HG02943 (cell line): ENCODE results near the gene DRGX.

ENCODE experiments used
- ATAC-seq: cut with Tn5 transposase; IDR thresholded peaks from one replicate; pipeline ENCODE4 v1.9.1; 2021; ENCODE audit warnings: mild to moderate bottlenecking, low read depth, moderate library complexity; ENCODE audit not compliant: unreplicated experiment

Gene DRGX

DNA sequence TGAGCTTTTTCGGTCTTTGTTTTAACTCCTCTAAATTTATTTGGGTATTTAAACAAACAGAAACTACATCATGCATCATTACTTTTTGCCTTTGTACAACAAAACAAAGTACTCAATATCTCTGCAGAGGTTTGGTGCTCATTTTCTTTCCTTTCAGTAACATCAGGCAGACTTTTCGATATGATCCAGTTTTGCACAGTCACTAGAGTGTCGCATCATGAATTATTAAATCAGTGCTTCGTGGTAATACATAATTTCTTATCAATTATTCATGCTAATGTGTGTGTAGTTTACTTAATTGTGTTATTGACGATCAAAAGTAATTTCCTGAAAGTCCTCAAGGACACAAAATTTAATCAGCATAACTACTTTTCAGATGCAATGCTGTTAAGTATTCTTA is 31.8 kb downstream of the DRGX start:
- ATAC-seq = no peak

DNA sequence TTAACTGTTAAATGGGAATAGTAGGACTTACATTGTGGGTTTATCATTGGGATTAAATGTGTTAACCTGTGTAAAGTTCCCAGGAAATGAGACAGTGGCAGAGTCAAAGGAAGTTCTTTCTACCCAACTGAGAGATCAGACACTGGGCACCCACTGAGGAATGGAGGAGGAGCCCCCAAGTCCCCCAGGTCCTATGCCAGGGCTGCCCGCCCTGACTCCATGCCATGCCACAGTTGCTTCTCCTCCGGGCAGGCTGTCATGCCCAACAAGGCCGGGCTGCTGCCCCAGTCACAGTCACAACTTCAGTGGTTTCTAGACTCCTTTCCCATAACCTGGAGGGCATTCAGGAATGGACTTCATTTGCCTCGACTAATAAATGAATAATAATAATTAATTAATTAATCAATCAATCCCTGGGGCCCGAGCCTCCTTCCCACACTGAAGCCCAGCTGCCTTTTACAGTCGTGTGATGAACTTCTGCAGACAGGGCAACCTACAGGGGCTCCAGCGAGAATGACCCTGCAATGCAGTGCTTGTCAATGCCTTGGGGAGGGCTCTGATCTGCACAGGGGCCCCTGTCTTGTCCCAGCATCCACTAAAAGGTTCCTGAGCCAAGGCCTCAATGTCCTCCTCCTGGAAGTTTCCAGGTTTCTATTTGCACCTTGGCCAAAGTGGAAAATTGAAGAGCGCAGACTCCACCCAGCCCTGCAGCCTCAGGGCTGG is 32.4 kb downstream of the DRGX start:
- no peak for ATAC-seq

DNA sequence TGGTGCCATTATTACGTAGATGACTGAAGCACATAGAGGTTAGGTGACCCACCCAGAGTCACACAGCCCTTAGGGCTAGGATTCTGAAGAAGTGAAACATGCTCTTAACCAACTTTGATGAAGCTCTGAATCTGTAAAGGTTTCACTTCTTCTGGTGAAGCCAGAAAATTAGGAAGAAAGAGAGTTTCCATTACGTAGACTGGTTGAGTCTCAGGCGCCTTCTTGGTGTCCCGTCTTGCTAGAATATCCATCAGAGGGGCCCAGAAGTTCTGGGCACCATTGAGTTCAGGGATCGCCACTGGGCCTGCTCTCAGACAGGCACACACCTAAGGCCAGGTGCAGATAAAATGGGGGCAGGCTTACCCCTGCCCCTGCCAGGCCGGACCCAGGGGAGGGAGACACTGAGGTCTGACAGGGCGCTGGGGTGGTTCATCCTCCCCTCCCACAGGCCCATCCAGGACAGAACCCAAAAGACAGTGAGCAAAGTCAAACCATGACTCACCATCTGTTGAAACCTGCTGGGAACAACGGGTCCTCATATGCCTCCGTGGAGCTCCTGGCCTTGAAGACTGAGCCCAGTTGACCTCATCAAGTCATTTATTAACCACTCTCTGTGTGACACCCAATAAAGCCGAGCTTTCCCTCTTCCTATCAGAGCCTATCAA is 33.2 kb downstream of the DRGX start:
- peak; percentile 82 for ATAC-seq

DNA sequence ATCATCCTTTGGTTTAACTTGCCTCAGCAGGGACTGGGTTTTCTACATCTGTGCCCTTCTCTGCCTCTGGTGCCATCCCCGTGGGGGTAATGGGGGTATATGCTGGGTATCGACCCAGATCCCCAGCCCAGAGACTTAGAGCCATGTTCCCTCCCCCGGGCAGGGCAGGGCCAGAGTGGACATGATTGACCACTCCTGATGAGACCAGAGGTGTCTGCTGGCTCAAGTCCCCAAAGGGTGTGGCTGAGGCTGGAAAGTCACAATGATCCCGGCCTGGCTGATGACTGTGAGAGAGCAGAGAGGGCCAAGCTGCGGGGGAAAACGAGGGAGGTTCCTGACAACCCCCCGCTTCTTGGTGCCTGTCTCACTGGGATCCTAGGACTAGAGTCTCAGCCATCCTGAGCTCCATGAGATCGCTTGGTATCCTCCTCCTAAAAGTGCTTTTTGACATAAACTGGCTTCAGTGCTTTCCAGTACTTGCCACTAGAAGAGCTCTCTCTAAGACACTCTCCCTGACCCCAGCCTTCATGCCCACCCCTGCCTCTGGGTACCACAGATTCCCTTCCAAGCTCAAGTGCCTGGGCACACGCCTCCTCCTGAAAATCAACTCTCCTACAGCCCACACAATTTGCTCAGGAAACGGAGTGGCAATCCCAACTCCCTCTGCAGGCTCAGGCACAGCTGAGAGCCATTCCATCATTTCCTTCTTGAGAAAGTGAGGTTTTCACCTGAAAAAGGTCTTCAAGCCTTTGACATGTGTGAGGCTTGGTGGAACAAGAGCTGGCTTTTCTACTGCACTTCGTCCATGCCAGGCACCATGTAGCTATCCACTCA is 33.9 kb downstream of the DRGX start:
- ATAC-seq = no peak

DNA sequence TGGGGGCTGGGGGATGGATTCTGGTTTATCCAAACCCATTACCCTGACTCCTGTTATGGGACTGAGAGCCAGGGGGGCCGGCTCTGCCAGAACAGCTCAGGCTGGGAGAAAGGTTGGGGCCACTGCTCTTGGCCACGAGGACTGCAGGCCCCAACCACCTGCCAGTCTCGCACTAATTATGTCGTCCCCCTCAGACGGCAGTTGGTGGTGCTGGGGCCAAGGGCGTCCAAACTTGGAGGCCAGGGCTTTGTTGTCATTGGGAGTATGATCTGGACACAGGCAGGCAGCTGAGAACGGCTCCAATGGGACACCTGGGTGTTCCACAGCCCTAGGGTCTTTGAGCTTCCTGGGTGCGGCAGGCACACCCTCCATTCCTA is 34.7 kb downstream of the DRGX start:
- ATAC-seq = no peak

DNA sequence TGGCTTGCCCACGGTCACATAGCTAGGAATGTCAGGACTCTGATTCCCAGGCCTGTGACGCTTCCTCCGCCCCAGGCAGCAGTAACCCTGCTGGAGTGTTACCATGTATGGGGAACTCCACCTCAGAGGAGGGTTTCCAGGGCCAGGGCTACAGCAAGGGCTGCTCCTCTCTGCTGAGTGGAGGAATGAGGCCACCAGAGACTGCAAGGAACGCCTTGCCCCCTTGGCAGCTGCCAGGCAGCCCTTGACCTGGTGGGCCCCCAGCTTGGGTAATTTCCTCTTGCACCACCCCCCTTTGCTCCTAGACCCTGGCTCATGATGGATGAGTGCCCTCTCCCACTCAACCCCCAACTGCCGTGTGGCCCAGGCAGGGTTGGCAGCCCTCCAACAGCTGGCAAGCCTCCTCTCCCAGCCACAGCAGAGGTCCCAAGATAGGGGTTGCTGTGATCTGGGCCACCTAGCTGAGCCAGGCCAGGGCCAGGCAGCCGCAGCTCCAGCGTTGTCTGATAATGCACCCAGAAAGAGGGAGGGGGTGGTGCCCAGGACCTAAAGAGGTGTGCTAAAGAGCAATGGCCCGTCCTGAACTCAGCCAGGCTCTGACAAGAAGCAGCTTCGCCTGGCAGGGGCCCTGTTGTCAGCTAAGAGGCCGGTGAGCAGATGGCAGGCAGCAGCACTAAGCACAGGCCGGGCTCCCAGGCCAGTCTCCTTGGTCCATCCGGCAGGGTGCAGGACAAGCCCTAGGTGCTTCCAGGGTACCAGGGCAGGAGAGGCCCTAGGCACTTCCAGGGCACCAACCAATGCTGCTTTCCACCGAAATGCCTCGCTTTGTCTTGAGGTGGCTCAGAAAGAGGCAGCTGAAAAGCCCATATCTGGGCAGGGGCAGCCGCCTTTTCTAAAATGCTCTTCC is 35.4 kb downstream of the DRGX start:
- ATAC-seq = no peak

DNA sequence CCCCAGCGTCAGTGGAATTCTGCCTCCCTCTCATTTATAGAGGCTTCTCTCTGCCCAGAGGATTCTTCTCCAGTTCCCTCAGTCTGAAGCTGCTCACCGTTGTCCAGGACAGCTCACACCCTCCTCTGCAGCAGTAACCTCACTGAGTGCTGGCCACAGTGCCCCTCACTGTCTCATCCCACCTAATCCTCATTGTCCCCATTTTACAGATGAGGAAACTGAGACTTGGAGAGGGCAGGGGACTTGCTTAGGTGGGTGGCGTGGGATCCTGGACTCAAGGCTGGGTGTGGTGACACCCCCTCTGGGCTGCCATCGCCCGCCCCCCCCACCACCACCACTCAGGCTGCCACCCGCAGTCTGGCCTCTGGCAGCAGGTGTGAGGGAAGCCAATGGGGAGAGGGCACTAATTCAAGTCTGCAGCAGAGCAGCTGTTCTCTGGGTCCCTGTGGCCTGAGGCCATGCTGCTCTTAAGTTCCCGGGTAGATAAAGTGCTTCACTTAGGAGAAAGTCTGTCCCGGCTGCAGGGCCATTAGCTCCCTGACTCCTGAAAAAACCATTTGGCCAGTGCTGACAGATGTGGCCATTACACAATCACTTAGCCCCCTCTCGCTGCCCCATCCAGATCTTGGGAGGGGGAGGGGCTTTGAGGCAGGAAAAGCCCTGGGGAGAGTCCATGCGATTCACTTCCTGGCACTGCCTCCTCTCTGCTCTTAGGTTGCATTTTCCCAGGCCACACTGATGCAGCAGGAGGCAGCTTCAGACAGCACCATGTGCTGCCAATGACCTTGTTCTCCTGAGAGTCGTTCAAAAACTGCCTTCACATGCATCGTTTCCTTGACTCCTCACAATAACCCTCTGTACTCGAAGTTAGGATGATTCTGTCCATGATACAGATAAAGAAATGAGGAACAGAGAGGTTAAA is 36.3 kb downstream of the DRGX start:
- no peak for ATAC-seq

DNA sequence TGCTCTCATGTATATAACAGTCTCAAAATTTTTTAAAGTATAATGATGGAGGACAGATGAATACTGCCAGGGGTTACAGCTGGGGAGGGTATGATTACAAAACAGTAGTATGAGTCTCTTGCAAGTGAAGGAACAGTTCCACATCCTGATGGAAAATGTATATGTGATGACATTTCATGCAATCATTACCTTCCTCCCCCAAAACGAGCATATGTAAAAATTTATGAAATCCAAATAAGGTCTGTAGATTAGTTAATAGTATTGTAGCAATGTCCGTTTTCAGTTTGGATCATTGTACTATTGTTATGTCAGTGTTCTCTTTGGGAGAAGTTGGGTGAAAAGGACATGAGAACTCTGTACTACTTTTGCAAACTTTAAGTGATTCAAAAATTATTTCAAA is 38.0 kb downstream of the DRGX start:
- no peak for ATAC-seq

DNA sequence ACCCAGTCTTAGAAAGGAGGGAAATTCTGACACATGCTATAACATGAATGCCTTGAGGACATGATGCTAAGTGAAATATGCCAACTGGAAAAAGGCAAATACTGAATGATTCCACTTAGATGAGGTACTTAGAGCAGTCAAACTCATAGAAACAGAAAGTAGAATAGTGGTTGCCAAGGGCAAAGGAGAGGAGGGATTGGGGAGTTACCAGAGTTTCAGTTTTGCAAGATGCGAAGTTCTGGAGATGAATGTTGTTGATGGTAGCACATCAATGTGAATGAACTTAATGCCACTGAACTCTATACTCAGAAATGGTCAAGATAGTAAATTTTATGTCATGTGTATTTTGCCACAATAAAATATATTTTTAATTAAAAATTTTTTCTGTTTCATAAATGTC is 38.9 kb downstream of the DRGX start:
- no peak for ATAC-seq

DNA sequence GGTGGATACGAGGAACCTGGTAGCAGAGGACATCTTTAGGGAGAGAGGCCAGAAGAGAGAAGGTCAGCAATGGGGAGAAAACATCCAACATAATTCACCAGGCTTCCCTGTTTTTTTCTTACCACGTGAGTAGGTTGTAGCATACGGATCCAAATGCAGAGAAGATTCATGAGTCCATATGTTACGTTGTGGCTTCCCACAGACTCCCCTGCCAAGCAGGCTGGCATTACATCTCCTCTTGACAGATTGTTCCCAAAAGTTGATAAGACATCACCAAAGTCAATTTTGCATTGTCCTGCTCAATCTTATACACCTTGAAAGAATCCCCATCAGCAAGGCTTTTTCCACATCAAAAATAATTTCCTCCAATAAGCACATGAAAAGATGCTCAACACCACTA is 39.7 kb downstream of the DRGX start:
- no peak for ATAC-seq

DNA sequence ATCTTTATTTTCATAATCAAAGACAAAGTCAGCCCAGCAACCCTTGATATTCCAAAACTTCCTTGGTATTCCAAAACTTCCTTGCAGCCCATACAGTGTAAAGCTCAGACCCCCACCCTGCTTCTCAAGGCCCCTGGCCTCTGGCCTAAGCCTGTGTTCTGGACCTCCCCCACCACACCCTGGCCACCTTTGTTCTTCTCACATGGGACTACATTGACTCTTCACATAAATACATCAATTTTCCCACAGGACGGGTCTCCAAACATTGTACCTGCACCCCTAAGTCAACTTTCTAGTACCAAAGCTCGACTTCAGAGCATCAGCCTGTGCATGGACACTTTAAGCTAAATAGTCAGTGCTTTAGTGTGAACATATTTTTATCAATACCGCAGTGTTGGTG is 40.7 kb downstream of the DRGX start:
- ATAC-seq = no peak

DNA sequence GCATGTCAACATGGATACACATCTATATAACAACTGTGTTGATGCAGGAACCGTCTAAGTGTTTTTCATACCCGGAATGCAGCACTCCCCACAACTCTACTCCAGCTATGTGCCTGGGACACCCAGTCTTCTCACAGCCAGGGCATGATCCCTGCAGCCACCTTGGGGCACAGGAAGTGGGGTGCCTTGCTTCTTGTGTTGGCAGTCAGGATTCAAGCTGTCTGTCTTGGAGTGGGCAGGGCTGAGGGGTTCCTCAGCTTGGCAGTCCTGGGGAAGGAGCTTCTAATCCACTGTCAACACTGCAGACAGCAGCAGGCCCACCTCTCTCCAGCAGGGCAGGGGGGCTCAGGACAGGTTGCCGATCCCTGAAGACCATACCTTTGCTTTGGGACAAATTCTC is 41.3 kb downstream of the DRGX start:
- ATAC-seq = no peak

DNA sequence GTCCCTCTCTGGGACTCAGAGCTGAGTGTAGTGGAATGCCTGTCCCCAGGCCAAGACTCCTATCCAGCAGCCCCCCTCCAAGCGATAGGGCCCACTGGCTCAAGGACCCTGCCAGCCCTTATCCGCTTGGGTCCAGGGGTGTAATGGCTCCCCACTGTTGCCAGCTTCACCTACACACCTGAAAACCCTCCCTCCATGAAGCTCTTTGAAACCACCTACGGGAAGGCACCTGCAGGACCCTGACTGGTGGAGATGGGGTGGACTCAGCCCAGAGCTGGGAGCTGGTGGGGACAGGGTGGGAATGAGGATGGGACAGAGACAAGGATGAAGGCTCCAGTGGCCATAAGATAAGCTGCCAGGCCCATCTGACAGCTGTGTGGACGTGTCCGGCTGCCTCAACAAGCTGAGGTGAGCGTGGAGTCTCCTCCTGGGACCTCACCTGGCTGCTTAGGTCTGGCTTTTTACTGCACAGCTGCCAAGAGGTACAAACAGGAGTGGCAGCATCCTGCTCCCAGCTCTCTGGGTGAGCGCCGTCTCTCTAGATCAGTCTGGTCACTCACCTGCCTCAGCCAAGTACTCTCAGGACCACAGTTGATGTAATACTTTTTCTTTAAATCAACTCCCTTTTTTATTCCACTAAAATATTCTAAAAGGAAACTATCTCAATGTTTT is 41.9 kb downstream of the DRGX start:
- no peak for ATAC-seq

DNA sequence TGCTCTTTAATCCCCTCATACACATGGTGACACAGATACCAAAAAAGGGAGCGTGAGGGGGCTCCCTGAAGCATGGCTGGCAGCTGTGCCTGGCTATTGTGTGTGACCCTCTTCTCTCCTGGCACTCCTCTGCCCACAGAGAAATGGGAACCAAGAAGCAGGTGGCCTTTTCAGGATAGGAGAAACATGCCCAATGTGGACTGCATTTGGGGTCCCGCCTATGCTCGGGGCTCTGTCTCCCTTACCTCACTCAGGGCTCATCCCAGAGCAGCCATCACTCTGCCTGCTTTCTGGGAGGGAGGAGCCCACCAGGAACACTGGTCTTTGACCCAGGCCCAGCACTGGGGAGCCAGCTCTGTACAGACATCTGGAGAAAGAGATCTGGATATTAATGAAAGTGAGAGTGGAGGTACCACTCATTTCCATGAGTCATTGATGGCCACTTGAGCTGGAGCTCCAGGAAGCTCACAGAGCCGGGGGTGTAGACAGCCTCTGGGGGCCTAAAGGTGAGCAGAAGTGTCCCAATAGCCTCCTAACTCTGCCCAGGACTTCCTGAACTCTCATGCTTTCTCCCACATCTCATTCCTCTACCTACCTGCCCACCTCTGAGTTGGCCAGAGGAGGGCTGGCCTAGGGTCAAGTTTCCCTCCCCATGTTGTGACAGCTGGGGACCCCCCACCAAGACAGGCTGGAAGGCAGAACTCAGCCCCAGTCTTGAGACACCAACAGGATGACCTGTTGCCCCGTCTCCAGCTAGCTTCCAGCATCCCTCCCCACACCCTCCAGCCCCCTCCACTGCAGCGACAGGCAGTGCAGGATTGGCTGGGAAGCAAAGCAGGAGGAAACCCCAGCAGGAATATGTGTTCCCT is 42.6 kb downstream of the DRGX start:
- ATAC-seq = no peak

DNA sequence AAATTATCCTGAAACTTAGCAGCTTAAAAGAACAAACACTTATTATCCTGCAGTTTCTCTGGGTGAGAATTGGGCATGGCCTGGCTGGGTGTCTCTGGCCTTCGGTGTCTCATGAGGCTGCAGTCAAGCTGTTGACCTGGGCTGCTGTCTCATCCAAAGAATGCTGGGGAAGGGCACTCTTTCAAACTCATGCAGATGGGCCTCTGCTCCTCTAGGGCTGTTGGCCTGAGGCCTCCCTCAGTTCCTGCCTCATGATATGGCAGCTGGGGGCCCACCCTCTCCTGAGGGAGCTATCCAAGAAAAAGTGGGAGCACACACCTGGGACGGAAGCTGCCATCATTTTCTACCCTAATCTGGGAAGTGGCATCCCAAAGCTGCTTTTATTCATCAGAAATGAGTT is 43.6 kb downstream of the DRGX start:
- no peak for ATAC-seq

DNA sequence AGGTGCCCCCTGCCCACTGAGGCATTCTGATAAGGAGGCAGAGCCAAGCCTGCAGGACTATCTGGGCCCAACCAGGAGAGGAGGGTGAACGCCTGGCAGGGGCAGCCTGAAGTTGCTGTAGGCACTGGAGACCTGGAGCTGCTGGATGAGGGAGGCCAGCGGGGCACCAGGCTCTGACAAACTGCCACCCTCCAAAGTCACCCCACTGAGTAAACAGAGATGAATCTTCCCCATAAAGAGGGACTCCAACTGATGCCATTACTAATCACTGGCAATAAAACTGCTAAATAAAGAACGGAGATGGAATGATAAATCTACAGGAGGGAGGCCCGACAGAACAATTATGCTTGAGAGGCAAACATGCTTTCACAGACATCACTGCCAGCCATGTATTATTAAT is 44.2 kb downstream of the DRGX start:
- ATAC-seq = no peak

DNA sequence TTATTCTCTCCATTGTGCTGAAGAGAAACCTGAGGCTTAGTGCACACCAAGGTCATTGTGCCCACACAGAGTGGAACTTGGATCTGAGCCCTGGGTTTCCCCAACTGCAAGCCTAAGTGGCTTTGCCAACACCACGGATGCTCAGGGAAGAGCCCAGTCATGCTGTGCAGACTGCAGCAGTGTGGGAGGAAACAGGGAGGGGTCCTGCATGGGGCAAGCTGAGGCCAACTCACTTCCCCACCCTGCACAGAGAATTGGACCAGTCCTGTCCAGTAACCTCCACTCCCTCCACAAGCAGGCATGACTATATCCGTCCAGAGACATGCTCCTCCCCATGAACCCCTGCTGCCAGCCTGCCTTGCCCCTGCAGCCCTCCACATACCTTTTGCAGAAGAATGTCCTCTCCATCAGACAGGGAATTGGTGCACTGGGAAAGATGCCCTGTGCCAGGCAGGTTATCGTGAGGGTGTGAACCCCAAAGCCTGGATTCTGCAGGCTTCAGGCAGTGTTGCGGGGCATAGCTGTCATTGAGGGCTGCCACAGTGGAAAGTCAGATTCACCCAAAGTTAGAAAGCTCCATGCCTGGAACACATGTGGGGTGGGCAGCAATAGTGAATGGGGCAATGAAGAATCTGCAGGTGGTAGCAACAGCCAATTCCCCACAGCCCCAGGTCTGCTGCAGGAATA is 44.9 kb downstream of the DRGX start:
- ATAC-seq = no peak

DNA sequence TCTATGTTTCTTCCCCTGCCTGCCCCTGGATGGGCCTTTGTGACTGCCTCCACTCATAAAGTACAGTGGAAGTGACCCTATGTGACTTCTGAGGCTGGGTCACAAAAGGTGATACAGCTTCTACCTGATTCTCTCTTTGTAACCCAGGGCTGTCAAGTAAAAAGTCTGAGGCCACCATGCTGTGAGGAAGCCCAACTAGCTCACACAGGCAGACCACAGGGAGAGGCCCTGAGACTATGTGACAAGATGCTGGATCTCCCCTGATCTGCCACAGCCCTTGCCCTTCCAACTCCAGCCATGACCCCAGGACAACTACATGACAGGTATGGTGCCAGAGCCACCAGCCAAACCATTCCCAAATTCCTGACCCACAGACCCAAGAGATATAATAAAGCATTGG is 45.8 kb downstream of the DRGX start:
- no peak for ATAC-seq
